RCC 7860 (cell line): Measurements from ENCODE around the gene PRKCI.
"Not testable (repeated sequence)": the region's sequence is repeated elsewhere in the genome, so short reads cannot be mapped to it uniquely, and the experiment has no call there.

ENCODE experiments used
- DNase-seq: peaks from one replicate; pipeline ENCODE4 v3.0.0-alpha.2; 2015; ENCODE audit warnings: low spot score
- FAIRE-seq: peaks from 2 replicates; lab custom pipeline; 2012; peaks lifted over from hg19 to GRCh38; lab: Jason Lieb, UNC

The PRKCI gene

GRCh38 chr3:170277833-170278580 lies 55.8 kb downstream of the PRKCI start:
- no peak for DNase-seq
- FAIRE-seq, result no peak

GRCh38 chr3:170278627-170279026 lies 56.4 kb downstream of the PRKCI start:
- FAIRE-seq (no peak), DNase-seq (no peak)

- DNase-seq (no peak), FAIRE-seq (no peak)
Observed at GRCh38 chr3:170290194-170290593, 68.0 kb downstream of the PRKCI start.

GRCh38 chr3:170295586-170295985 lies 73.4 kb downstream of the PRKCI start:
- FAIRE-seq (no peak), DNase-seq (no peak)

- no peak for FAIRE-seq
- no peak for DNase-seq
Observed at GRCh38 chr3:170296703-170297102, 74.5 kb downstream of the PRKCI start.

GRCh38 chr3:170301405-170301804 lies 79.2 kb downstream of the PRKCI start:
- no peak for FAIRE-seq
- no peak for DNase-seq

- no peak for DNase-seq
- FAIRE-seq, result no peak
Observed at GRCh38 chr3:170302008-170302407, 79.8 kb downstream of the PRKCI start.

- no peak for FAIRE-seq
- no peak for DNase-seq
Observed at GRCh38 chr3:170306015-170306414, 83.8 kb downstream of the PRKCI start.

GRCh38 chr3:170307671-170308405 lies 85.6 kb downstream of the PRKCI start:
- no peak for DNase-seq
- no peak for FAIRE-seq

GRCh38 chr3:170309046-170309445 lies 86.8 kb downstream of the PRKCI start:
- FAIRE-seq, result no peak

GRCh38 chr3:170317954-170318353 lies 95.7 kb downstream of the PRKCI start:
- FAIRE-seq (no peak), DNase-seq (no peak)

More at GRCh38 chr3:170309046-170309445, 86.8 kb downstream of the PRKCI start:
- DNase-seq, result no peak

- DNase-seq (no peak), FAIRE-seq (no peak)
Observed at GRCh38 chr3:170320461-170321121, 98.4 kb downstream of the PRKCI start.

GRCh38 chr3:170321321-170322034 lies 99.3 kb downstream of the PRKCI start:
- FAIRE-seq (no peak), DNase-seq (no peak)

GRCh38 chr3:170322566-170323269 lies 100.5 kb downstream of the PRKCI start:
- FAIRE-seq (no peak), DNase-seq (no peak)

- DNase-seq (no peak), FAIRE-seq (no peak)
Observed at GRCh38 chr3:170323331-170323730, 101.1 kb downstream of the PRKCI start.

- no peak for FAIRE-seq
Observed at GRCh38 chr3:170324962-170325361, 102.7 kb downstream of the PRKCI start.

GRCh38 chr3:170327040-170327808 lies 105.0 kb downstream of the PRKCI start:
- no peak for DNase-seq

More at GRCh38 chr3:170324962-170325361, 102.7 kb downstream of the PRKCI start:
- DNase-seq, result no peak

GRCh38 chr3:170327868-170328548 lies 105.8 kb downstream of the PRKCI start:
- not testable (repeated sequence) for FAIRE-seq, DNase-seq

More at GRCh38 chr3:170327040-170327808, 105.0 kb downstream of the PRKCI start:
- FAIRE-seq, result no peak

- DNase-seq, result no peak
- no peak for FAIRE-seq
Observed at GRCh38 chr3:170330366-170330765, 108.1 kb downstream of the PRKCI start.
